B cell (primary cell): ENCODE data around the gene GBA2. TPM values are rescaled to one million over a fixed set of nuclear protein-coding genes. Genes with fewer than 3 reads are reported as not detected.

Experiments used
- ATAC-seq: fragments of 200-7000 bp; cut with Tn5 transposase; one replicate; pipeline ENCODE4 v1.10.0; 2021; ENCODE audit warnings: low read depth, mild to moderate bottlenecking, moderate number of reproducible peaks, moderate library complexity
- CTCF ChIA-PET: fragments of 350-600 bp; sonication (Branson Sonifier 250); formaldehyde crosslinking; loops from one replicate; lab custom pipeline; 2021; ENCODE audit warnings: antibody characterized with exemption, inconsistent platforms; lab: Charles Lee
- POLR2A ChIA-PET: fragments of 350-600 bp; sonication (Branson Sonifier 250); formaldehyde crosslinking; loops from one replicate; lab custom pipeline; 2021; ENCODE audit warnings: antibody characterized with exemption; lab: Charles Lee
- DNase-seq: peaks from one replicate; pipeline ENCODE4 v3.0.0; 2013
- H2AFZ ChIP-seq: 2 replicates; pipeline ENCODE4 v1.6.1; 2012; ENCODE audit warnings: mild to moderate bottlenecking, low read depth, low read length; ENCODE audit not compliant: insufficient read depth, poor library complexity, severe bottlenecking
- H3K27ac ChIP-seq, 2 donors: 1 replicate in 1 of 2; 2 replicates in 1 of 2; pipeline ENCODE4 v1.5.1; 2012 to 2013; ENCODE audit warnings: low read length in 2 of 2, mild to moderate bottlenecking in 2 of 2, moderate library complexity in 1 of 2
- H3K27me3 ChIP-seq, 4 experiments: fragments of 200-600 bp in 1 of 4; sonication (generic) in 1 of 4; replicated peaks in 1 of 4; 1 replicate in 2 of 4; 2 replicates in 2 of 4; pipeline versions ENCODE4 v1.6.1 to v1.7.0; 2013 to 2016; ENCODE audit warnings: low read length in 3 of 4, mild to moderate bottlenecking in 2 of 4, mixed read lengths in 1 of 4, moderate library complexity in 1 of 4; ENCODE audit not compliant: insufficient read depth in 4 of 4, control insufficient read depth in 3 of 4; ENCODE audit errors: control extremely low read depth in 1 of 4
- H3K36me3 ChIP-seq, 2 experiments: replicated peaks in 1 of 2; 1 replicate in 1 of 2; 2 replicates in 1 of 2; pipeline versions ENCODE4 v1.6.1 to v1.7.1; 2013; ENCODE audit warnings: low read length in 1 of 2; ENCODE audit not compliant: insufficient read depth in 2 of 2, control insufficient read depth in 1 of 2; ENCODE audit errors: control extremely low read depth in 1 of 2, extremely low read depth in 1 of 2
- H3K4me1 ChIP-seq, 2 donors: fragments of 200-600 bp in 1 of 2; sonication (generic) in 1 of 2; 1 replicate in 1 of 2; 2 replicates in 1 of 2; pipeline versions ENCODE4 v1.5.1 to v1.6.1; 2013 to 2017; ENCODE audit warnings: low read length in 2 of 2; ENCODE audit not compliant: control insufficient read depth in 2 of 2, insufficient read depth in 2 of 2
- H3K4me2 ChIP-seq: replicated peaks from 2 replicates; pipeline ENCODE3; 2012; ENCODE audit warnings: mild to moderate bottlenecking, low read depth, low read length; ENCODE audit not compliant: poor library complexity, severe bottlenecking
- H3K4me3 ChIP-seq, 5 experiments: fragments of 200-600 bp in 1 of 5; sonication (generic) in 1 of 5; 1 replicate in 3 of 5; 2 replicates in 2 of 5; pipeline versions ENCODE4 v1.5.1 to v1.7.0; 2011 to 2016; ENCODE audit warnings: low read length in 4 of 5, mild to moderate bottlenecking in 4 of 5, low read depth in 2 of 5, control low read depth in 1 of 5, moderate library complexity in 1 of 5; ENCODE audit not compliant: insufficient read depth in 1 of 5; ENCODE audit errors: control extremely low read depth in 1 of 5, extremely low read depth in 1 of 5
- H3K79me2 ChIP-seq: fragments of 200-600 bp; sonication (generic); one replicate; pipeline ENCODE4 v1.6.0; 2016; ENCODE audit warnings: low read length; ENCODE audit not compliant: control insufficient read depth, insufficient read depth
- H3K9ac ChIP-seq: fragments of 200-600 bp; sonication (generic); 2 replicates; pipeline ENCODE4 v1.6.1; 2017; ENCODE audit warnings: mild to moderate bottlenecking, low read length, moderate library complexity
- H3K9me3 ChIP-seq, 3 donors: one replicate each; pipeline versions ENCODE4 v1.6.1 to v1.7.1; 2013; ENCODE audit warnings: low read length in 2 of 3; ENCODE audit not compliant: control insufficient read depth in 2 of 3, insufficient read depth in 1 of 3; ENCODE audit errors: control extremely low read depth in 1 of 3
- H4K20me1 ChIP-seq: 2 replicates; pipeline ENCODE4 v1.6.0; 2012; ENCODE audit warnings: mild to moderate bottlenecking, low read length; ENCODE audit not compliant: insufficient read depth, control insufficient read depth, poor library complexity, severe bottlenecking
- H3K27ac Mint-ChIP-seq: one replicate; pipeline ENCODE4 v1.8.0; 2021; ENCODE audit warnings: mixed read lengths
- H3K27me3 Mint-ChIP-seq: one replicate; pipeline ENCODE4 v1.8.0; 2021; ENCODE audit warnings: mixed read lengths
- H3K4me1 Mint-ChIP-seq: one replicate; pipeline ENCODE4 v1.8.0; 2021; ENCODE audit warnings: mixed read lengths
- H3K4me3 Mint-ChIP-seq: one replicate; pipeline ENCODE4 v1.8.0; 2021; ENCODE audit warnings: mixed read lengths
- H3K9me3 Mint-ChIP-seq: one replicate; pipeline ENCODE4 v1.8.0; 2022; ENCODE audit warnings: mixed read lengths; ENCODE audit not compliant: insufficient read depth
- EZH2 ChIP-seq: IDR thresholded peaks from 2 replicates; pipeline ENCODE4 v1.6.1; 2012; ENCODE audit warnings: borderline replicate concordance, low read depth, mild to moderate bottlenecking, moderate library complexity, low read length; ENCODE audit not compliant: insufficient read depth, poor library complexity, severe bottlenecking
- WGBS: methylation state at CpG from one replicate; pipeline ENCODE4 v1.1.5; 2013; ENCODE audit warnings: missing lambda C conversion rate; ENCODE audit not compliant: insufficient coverage; 5-methylcytosine and 5-hydroxymethylcytosine counted together
- intact Hi-C: fragments of 100-400 bp; cut with micrococcal nuclease; formaldehyde crosslinking; loops from one replicate; pipeline ENCODE4 v1.10.0; 2022
- polyA plus RNA-seq: library from polyadenylated mRNA; depleted of rRNA; stranded (reverse); fragments of >200 nt; gene quantifications from 2 replicates; pipeline ENCODE4 v1.2.3, GENCODE V29; 2012
- total RNA-seq, 2 donors: library from RNA; stranded (reverse); fragments of 120-200 nt in 1 of 2; gene quantifications; 1 replicate in 1 of 2; 2 replicates in 1 of 2; pipeline versions ENCODE4 v1.2.3 to v1.2.4, GENCODE V29; 2013 to 2022
- TF ChIP-seq, protein P1 (sequence below): fragments of 200-600 bp; IDR thresholded peaks from one replicate; pipeline ENCODE4 v1.8.0; 2022; ENCODE audit warnings: antibody characterized with exemption, mild to moderate bottlenecking

Gene GBA2
- total and polyA plus RNA-seq, 2 donors (not counting 1 experiment from before 2014, with no cell fraction given) = 114 to 137 TPM

DNA sequence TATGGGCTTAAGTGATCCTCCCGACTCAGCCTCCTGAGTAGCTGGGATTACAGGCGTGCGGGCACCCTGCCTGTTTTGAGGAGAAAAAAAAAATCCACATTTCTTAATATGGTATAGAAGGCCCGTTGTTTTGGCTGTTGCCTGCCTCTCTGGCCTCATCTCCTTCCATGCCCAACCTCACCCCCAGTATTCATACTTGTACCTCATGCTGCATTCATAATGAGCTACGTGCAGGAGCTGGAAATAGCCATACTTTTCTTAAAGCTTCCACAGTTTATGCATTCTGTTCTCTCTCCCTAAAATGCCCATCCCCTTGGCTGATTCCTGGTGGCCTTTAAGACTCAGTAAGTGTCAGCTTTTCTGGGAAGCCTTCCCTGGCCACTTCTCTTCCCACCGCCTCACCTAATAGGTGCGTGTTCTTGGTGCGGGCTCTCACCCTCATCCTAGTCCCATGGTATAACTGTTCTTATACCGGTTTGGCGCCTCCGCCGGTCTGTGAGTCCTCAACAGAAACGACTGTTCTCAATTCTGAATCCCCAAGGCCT lies 57.2 kb downstream of the GBA2 start:
- H3K4me3 ChIP-seq = peak overlapping the region in 1 of 5 experiments; percentile 68
- no peak overlapping the region for H3K9ac ChIP-seq
- Mint-ChIP-seq H3K27ac (no peak overlapping the region), H3K4me3 (peak overlapping the region; percentile 88), H3K9me3 (no peaks in the 10 kb centered on the region), H3K4me1 (peaks cover 18% of the 10 kb centered on the region), H3K27me3 (no peaks in the 10 kb centered on the region)
- peaks cover 3 to 25% of the 10 kb centered on the region in 2 donors for H3K4me1 ChIP-seq
- DNase-seq (no peak), ATAC-seq (no peak)
- POLR2A ChIA-PET = interaction anchor here (1.2 to 2.5 kb wide), 2 partner anchors 34 to 45 kb away, joined by 3 to 11 read pairs; partner anchors contain the start of genes CCDC107 and RMRP
- TF ChIP-seq EZH2 = no peak
- TF ChIP-seq, protein P1, sequence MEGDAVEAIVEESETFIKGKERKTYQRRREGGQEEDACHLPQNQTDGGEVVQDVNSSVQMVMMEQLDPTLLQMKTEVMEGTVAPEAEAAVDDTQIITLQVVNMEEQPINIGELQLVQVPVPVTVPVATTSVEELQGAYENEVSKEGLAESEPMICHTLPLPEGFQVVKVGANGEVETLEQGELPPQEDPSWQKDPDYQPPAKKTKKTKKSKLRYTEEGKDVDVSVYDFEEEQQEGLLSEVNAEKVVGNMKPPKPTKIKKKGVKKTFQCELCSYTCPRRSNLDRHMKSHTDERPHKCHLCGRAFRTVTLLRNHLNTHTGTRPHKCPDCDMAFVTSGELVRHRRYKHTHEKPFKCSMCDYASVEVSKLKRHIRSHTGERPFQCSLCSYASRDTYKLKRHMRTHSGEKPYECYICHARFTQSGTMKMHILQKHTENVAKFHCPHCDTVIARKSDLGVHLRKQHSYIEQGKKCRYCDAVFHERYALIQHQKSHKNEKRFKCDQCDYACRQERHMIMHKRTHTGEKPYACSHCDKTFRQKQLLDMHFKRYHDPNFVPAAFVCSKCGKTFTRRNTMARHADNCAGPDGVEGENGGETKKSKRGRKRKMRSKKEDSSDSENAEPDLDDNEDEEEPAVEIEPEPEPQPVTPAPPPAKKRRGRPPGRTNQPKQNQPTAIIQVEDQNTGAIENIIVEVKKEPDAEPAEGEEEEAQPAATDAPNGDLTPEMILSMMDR = no peak
- no peaks in the 10 kb centered on the region for H3K27me3 ChIP-seq
- no peak overlapping the region for H3K27ac ChIP-seq
- no peak overlapping the region for H3K4me2 ChIP-seq
- no peaks in the 10 kb centered on the region for H4K20me1 ChIP-seq
- WGBS = 93% methylated on average over 5 of the region's 13 CpGs
- intact Hi-C loops = no loop called here
- H3K36me3 ChIP-seq = peaks cover 0 to 12% of the 10 kb centered on the region in 2 experiments
- H3K9me3 ChIP-seq = no peaks in the 10 kb centered on the region
- H2AFZ ChIP-seq = no peak overlapping the region
- CTCF ChIA-PET = interaction anchor here (0.8 to 10.0 kb wide), 10 partner anchors 7 to 88 kb away, joined by 3 to 195 read pairs (median 8); partner anchors contain the start of genes CD72, CREB3 and TLN1
- no peaks in the 10 kb centered on the region for H3K79me2 ChIP-seq

- 21% methylated on average over 6 of the region's 10 CpGs for WGBS
- Mint-ChIP-seq H3K27ac (peak overlapping the region; percentile 65), H3K9me3 (no peaks in the 10 kb centered on the region), H3K27me3 (no peaks in the 10 kb centered on the region), H3K4me1 (peaks cover 12% of the 10 kb centered on the region), H3K4me3 (peak overlapping the region; percentile 88)
- TF ChIP-seq, protein P1 = no peak
- no peak for TF ChIP-seq EZH2
- H3K36me3 ChIP-seq = peaks cover 0 to 7% of the 10 kb centered on the region in 2 experiments
- no peaks in the 10 kb centered on the region for H3K27me3 ChIP-seq
- H2AFZ ChIP-seq = peak overlapping the region; percentile 87
- peaks cover 3 to 19% of the 10 kb centered on the region in 2 donors for H3K4me1 ChIP-seq
- ChIA-PET CTCF (interaction anchor here (0.8 to 10.0 kb wide), 8 partner anchors 22 to 77 kb away, joined by 3 to 195 read pairs (median 7); partner anchors contain the start of genes CCDC107, CD72, CREB3 and RMRP), POLR2A (interaction anchor here (0.8 to 2.5 kb wide), 4 partner anchors 33 to 1673 kb away, joined by 3 to 11 read pairs (median 4); partner anchors contain the start of genes CCDC107, CREB3, RMRP and TLN1)
- H3K27ac ChIP-seq = no peak overlapping the region
- ATAC-seq = no peak
- no peaks in the 10 kb centered on the region for H4K20me1 ChIP-seq
- peak overlapping the region; percentile 18 to 89 (median 67) for H3K4me3 ChIP-seq
- no peaks in the 10 kb centered on the region for H3K79me2 ChIP-seq
- DNase-seq = no peak
- intact Hi-C loops = no loop called here
- H3K4me2 ChIP-seq = peak overlapping the region; percentile 99
- H3K9me3 ChIP-seq = no peaks in the 10 kb centered on the region
- peak overlapping the region; percentile 83 for H3K9ac ChIP-seq
These were observed 57.7 kb downstream of the GBA2 start for GRCh38 chr9:35691334-35691650.
